ENCODE data around the gene SLC18A3. TPM values are rescaled to one million over a fixed set of nuclear protein-coding genes. Genes with fewer than 3 reads are reported as not detected.

The SLC18A3 gene
- total and polyA plus RNA-seq, 2 experiments from 2014 or later: 0.16 TPM; not detected in 1

DNA sequence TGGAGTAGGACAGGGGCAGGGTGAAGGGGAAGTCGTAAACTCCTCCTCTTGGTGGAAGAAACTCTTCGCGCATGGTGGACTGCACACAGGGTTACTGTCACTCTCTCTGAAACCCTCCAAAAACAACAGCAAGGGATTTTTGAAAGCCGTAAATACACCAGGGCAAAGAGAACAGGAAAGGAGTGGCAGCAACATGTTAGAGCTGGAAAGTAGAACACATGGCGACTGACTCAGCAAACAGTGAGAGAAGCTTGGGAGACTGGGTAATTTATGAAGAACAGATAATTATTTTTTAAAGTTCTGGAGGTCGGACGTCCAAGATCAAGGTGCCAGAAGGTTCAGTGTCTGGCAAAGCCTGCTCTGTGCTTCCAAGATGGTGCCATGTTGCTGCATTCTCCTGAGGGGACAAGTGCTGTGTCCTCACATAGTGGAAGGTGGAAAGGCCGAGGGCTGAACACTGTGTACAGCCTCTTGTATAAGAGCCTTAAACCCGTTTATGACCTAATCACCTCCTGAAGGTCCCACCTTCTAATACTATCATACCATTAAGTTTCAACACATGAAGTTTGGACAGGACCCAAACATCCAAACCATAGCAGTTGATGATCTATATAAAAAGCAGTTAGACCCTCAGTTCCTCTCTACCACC is 46.9 kb downstream of the SLC18A3 start (continued):
- TF ChIP-seq, protein P1, sequence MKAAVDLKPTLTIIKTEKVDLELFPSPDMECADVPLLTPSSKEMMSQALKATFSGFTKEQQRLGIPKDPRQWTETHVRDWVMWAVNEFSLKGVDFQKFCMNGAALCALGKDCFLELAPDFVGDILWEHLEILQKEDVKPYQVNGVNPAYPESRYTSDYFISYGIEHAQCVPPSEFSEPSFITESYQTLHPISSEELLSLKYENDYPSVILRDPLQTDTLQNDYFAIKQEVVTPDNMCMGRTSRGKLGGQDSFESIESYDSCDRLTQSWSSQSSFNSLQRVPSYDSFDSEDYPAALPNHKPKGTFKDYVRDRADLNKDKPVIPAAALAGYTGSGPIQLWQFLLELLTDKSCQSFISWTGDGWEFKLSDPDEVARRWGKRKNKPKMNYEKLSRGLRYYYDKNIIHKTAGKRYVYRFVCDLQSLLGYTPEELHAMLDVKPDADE (IDR thresholded peaks at IDR 0.05): no peak
- TF ChIP-seq ZNF114 (CRISPR knock-in tag; IDR thresholded peaks at IDR 0.05): no peak

DNA sequence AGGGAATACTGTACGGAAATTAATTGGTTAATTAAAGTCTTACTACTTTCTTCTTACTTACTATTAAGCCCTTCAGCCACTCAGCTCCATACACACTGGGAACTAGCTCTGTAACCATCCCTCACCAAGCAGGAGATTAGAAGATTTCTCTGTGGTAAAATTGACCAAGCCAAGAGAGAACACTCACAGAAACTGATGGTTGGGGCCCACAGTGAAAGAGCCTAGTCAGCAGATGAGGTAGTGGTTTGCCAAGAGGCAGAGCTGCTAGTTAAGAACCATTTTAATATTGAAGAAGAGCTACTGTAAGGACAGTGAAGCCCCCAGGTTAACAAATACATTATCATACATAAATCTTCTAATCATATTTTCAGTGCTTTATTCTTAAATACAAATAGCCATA is 47.5 kb downstream of the SLC18A3 start:
- Histone ChIP-seq H3K36me3 (ENCODE audit: insufficient read depth) (peaks cover 8% of the 10 kb centered on the region; the same call in 1 of the 2 replicates), H3K79me2 (replicated peaks; ENCODE audit: insufficient read depth) (no peaks in the 10 kb centered on the region), H3K4me2 (no peak overlapping the region), H3F3A (replicated peaks; ENCODE audit: low read depth) (no peaks in the 10 kb centered on the region), H2AFZ (no peak overlapping the region), H3K9me2 (ENCODE audit: insufficient read depth) (no peaks in the 10 kb centered on the region), H4K20me1 (replicated peaks; ENCODE audit: insufficient read depth) (no peaks in the 10 kb centered on the region; the same call in 1 of the 2 replicates), H3K27ac (ENCODE audit: low read depth) (no peak overlapping the region), H3K27me3 (ENCODE audit: insufficient read depth) (no peaks in the 10 kb centered on the region), H3K4me1 (ENCODE audit: insufficient read depth) (no peaks in the 10 kb centered on the region; the same call in 1 of the 2 replicates), H3K4me3 (no peak overlapping the region)
- Mint-ChIP-seq H3K27ac (no peak overlapping the region), H3K9me3 (peaks cover 16% of the 10 kb centered on the region), H3K27me3 (ENCODE audit: insufficient read depth, low read depth, poor library complexity) (peaks cover 10% of the 10 kb centered on the region), H3K36me3 (ENCODE audit: low read depth) (peaks cover 8% of the 10 kb centered on the region; the same call in 1 of the 3 replicates), H3K4me3 (no peak overlapping the region), H3K4me1 (peaks cover 7% of the 10 kb centered on the region; the same call in 2 of the 3 replicates)
- TF ChIP-seq, protein P2, sequence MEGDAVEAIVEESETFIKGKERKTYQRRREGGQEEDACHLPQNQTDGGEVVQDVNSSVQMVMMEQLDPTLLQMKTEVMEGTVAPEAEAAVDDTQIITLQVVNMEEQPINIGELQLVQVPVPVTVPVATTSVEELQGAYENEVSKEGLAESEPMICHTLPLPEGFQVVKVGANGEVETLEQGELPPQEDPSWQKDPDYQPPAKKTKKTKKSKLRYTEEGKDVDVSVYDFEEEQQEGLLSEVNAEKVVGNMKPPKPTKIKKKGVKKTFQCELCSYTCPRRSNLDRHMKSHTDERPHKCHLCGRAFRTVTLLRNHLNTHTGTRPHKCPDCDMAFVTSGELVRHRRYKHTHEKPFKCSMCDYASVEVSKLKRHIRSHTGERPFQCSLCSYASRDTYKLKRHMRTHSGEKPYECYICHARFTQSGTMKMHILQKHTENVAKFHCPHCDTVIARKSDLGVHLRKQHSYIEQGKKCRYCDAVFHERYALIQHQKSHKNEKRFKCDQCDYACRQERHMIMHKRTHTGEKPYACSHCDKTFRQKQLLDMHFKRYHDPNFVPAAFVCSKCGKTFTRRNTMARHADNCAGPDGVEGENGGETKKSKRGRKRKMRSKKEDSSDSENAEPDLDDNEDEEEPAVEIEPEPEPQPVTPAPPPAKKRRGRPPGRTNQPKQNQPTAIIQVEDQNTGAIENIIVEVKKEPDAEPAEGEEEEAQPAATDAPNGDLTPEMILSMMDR (conservative IDR thresholded peaks at IDR 0.05; ENCODE audit: low read depth in 2 of 2): no peak
- TF ChIP-seq EZH2phosphoT487 (IDR thresholded peaks at IDR 0.05; ENCODE audit: unreplicated experiment): no peak
- no peak for TF ChIP-seq NANOG (IDR thresholded peaks at IDR 0.05; ENCODE audit: borderline replicate concordance)
- no peak for TF ChIP-seq JUNB (IDR thresholded peaks at IDR 0.05; ENCODE audit: unreplicated experiment)
- DNase-seq (ENCODE audit: low spot score) (no peak), ATAC-seq (no peak)

DNA sequence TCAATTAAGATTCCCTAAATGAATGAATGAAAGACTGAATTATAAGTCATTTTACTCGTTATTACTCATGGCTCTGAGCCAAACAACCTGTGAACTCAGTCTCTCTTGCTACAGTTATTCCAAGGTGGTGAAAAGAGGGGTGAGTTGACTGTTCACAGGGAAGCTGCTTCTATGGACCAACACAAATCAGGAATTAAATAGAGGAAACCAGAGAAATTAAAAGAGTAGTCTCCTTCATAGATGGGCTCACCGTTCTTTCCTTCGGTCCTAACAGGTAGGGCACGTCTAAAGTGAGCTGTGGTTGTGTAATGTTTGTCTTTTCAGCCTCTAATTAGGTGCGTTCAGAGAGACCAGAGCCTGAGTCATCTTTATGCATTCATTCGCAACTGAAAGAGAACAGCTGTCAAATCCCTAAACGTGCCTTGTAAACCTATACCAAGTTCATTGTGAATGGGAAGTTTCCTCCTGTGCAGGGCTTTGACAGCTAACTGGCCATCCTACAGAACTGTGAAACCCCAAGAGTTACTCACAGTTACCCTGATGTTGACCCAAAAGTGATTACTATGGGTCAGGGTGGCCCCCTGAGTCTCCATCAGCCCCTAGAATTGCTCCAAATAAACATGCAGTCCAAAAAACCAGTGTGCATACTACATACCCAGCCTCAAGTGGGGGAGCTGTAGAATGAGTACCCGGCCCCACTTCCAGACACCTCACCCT is 51.2 kb downstream of the SLC18A3 start:
- H3F3A ChIP-seq (replicated peaks; ENCODE audit: low read depth): no peaks in the 10 kb centered on the region
- no peaks in the 10 kb centered on the region for H3K9me2 ChIP-seq (ENCODE audit: insufficient read depth)
- H3K4me1 ChIP-seq (ENCODE audit: insufficient read depth): no peaks in the 10 kb centered on the region; the same call in 1 of the 2 replicates
- H2AFZ ChIP-seq: no peak overlapping the region
- ATAC-seq (no peak), DNase-seq (ENCODE audit: low spot score) (no peak)
- no peaks in the 10 kb centered on the region for H3K79me2 ChIP-seq (replicated peaks; ENCODE audit: insufficient read depth)
- peaks cover 16% of the 10 kb centered on the region for H3K9me3 Mint-ChIP-seq
- H4K20me1 ChIP-seq (replicated peaks; ENCODE audit: insufficient read depth): no peaks in the 10 kb centered on the region; the same call in 1 of the 2 replicates
- H3K4me1 Mint-ChIP-seq: peaks cover 7% of the 10 kb centered on the region; the same call in 2 of the 3 replicates
- H3K36me3 ChIP-seq (ENCODE audit: insufficient read depth): peaks cover 8% of the 10 kb centered on the region; the same call in 1 of the 2 replicates
- no peak overlapping the region for H3K27ac Mint-ChIP-seq
- peaks cover 8% of the 10 kb centered on the region; the same call in 1 of the 3 replicates for H3K36me3 Mint-ChIP-seq (ENCODE audit: low read depth)
- 0 out of 2 replicates have a peak overlapping the region, but pooled peaks have one; percentile 29 for H3K4me2 ChIP-seq
- no peak overlapping the region for H3K4me3 ChIP-seq
- H3K4me3 Mint-ChIP-seq: no peak overlapping the region
- peaks cover 10% of the 10 kb centered on the region for H3K27me3 Mint-ChIP-seq (ENCODE audit: insufficient read depth, low read depth, poor library complexity)
- no peaks in the 10 kb centered on the region for H3K27me3 ChIP-seq (ENCODE audit: insufficient read depth)
- no peak overlapping the region for H3K27ac ChIP-seq (ENCODE audit: low read depth)
- TF ChIP-seq CREB1 (CRISPR knock-in tag; IDR thresholded peaks at IDR 0.05; ENCODE audit: low read depth) (no peak), ZNF331 (CRISPR knock-in tag; IDR thresholded peaks at IDR 0.05; ENCODE audit: low read depth) (no peak), EZH2phosphoT487 (IDR thresholded peaks at IDR 0.05; ENCODE audit: unreplicated experiment) (no peak), POLR2AphosphoS5 (IDR thresholded peaks at IDR 0.05; ENCODE audit: low read depth) (no peak), STAT1 (IDR thresholded peaks at IDR 0.05; ENCODE audit: unreplicated experiment) (no peak), ZNF114 (CRISPR knock-in tag; IDR thresholded peaks at IDR 0.05) (no peak)

Data from GM23338 (cell line).